Stomach (tissue), 4 donors: ENCODE data around the gene NEMF.

ENCODE experiments used
- EP300 ChIP-seq: sonication (generic); formaldehyde crosslinking; IDR thresholded peaks from one replicate; pipeline ENCODE4 v1.6.1; 2017; ENCODE audit warnings: antibody characterized with exemption
- POLR2A ChIP-seq, 4 donors: fragments of 450-650 bp; IDR thresholded peaks; one replicate each; pipeline ENCODE4 v1.6.1; 2016; ENCODE audit warnings: antibody characterized with exemption in 4 of 4, control low read depth in 2 of 4, mild to moderate bottlenecking in 1 of 4, moderate library complexity in 1 of 4
- POLR2AphosphoS5 ChIP-seq, 3 donors: sonication (generic); formaldehyde crosslinking; IDR thresholded peaks; one replicate each; pipeline ENCODE4 v1.6.1; 2016; ENCODE audit warnings: antibody characterized with exemption in 3 of 3
- TF ChIP-seq, protein P1 (sequence below), 7 experiments: fragments of 450-650 bp in 4 of 7; fragments of 200-600 bp in 3 of 7; sonication (generic) in 3 of 7; IDR thresholded peaks; one replicate each; pipeline ENCODE4 v1.5.1; 2016 to 2019; ENCODE audit warnings: antibody characterized with exemption in 7 of 7, control low read depth in 2 of 7, mild to moderate bottlenecking in 1 of 7

DNA sequence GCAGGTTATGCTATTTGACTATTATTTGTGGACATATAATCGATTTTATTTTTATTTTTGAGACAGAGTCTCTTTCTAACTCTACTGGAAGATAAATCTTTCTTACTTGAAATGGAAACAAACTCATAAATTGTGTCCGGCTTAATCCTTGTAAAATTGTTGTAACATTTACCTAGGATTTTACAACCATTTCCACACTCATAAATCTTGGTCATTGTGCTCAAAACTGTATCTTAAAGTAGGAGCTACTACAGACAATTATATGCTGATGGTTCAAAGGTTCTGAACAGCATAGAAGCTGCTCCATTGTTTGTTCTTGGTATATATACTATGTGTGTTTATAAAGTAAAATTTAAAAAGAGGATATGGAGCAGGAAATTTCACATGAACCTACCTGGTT lies 35.7 kb upstream of the NEMF start:
- TF ChIP-seq, protein P1, sequence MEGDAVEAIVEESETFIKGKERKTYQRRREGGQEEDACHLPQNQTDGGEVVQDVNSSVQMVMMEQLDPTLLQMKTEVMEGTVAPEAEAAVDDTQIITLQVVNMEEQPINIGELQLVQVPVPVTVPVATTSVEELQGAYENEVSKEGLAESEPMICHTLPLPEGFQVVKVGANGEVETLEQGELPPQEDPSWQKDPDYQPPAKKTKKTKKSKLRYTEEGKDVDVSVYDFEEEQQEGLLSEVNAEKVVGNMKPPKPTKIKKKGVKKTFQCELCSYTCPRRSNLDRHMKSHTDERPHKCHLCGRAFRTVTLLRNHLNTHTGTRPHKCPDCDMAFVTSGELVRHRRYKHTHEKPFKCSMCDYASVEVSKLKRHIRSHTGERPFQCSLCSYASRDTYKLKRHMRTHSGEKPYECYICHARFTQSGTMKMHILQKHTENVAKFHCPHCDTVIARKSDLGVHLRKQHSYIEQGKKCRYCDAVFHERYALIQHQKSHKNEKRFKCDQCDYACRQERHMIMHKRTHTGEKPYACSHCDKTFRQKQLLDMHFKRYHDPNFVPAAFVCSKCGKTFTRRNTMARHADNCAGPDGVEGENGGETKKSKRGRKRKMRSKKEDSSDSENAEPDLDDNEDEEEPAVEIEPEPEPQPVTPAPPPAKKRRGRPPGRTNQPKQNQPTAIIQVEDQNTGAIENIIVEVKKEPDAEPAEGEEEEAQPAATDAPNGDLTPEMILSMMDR (IDR thresholded peaks at IDR 0.05), result no peak
- TF ChIP-seq POLR2A (IDR thresholded peaks at IDR 0.05), result no peak
- no peak for TF ChIP-seq POLR2AphosphoS5 (IDR thresholded peaks at IDR 0.05)
- TF ChIP-seq EP300, result no peak
